Activated CD4-positive, alpha-beta memory T cell treated with anti-CD3 and anti-CD28 coated beads for 36 hours (primary cell): ENCODE measurements around the gene INTS7. TPM values are rescaled to one million over a fixed set of nuclear protein-coding genes. Genes with fewer than 3 reads are reported as not detected.

Source experiments
- CTCF ChIA-PET: fragments of 350-600 bp; sonication (Branson Sonifier 250); formaldehyde crosslinking; loops from one replicate; lab custom pipeline; 2021; ENCODE audit warnings: antibody characterized with exemption, inconsistent platforms; lab: Charles Lee
- POLR2A ChIA-PET: fragments of 350-600 bp; sonication (Branson Sonifier 250); formaldehyde crosslinking; loops from one replicate; lab custom pipeline; 2021; ENCODE audit warnings: antibody characterized with exemption; lab: Charles Lee
- DNase-seq: peaks from one replicate; pipeline ENCODE4 v3.0.0-alpha.2; 2020
- H3K27ac Mint-ChIP-seq: one replicate; pipeline ENCODE4 v1.8.0; 2021; ENCODE audit warnings: mixed read lengths
- H3K27me3 Mint-ChIP-seq: one replicate; pipeline ENCODE4 v1.8.0; 2021; ENCODE audit warnings: mixed read lengths
- H3K36me3 Mint-ChIP-seq: one replicate; pipeline ENCODE4 v1.8.0; 2021; ENCODE audit warnings: mixed read lengths
- H3K4me1 Mint-ChIP-seq: one replicate; pipeline ENCODE4 v1.8.0; 2021; ENCODE audit warnings: low read depth, mixed read lengths
- H3K4me3 Mint-ChIP-seq: one replicate; pipeline ENCODE4 v1.8.0; 2021; ENCODE audit warnings: mild to moderate bottlenecking, mixed read lengths
- H3K9me3 Mint-ChIP-seq: one replicate; pipeline ENCODE4 v1.8.0; 2021; ENCODE audit warnings: mixed read lengths
- intact Hi-C: fragments of 100-400 bp; cut with micrococcal nuclease; formaldehyde crosslinking; loops from one replicate; pipeline ENCODE4 v1.15.1; 2023
- total RNA-seq, 2 experiments: library from RNA; stranded (reverse); gene quantifications; one replicate each; pipeline ENCODE4 v1.2.3, GENCODE V29; 2021

The INTS7 gene, protein sequence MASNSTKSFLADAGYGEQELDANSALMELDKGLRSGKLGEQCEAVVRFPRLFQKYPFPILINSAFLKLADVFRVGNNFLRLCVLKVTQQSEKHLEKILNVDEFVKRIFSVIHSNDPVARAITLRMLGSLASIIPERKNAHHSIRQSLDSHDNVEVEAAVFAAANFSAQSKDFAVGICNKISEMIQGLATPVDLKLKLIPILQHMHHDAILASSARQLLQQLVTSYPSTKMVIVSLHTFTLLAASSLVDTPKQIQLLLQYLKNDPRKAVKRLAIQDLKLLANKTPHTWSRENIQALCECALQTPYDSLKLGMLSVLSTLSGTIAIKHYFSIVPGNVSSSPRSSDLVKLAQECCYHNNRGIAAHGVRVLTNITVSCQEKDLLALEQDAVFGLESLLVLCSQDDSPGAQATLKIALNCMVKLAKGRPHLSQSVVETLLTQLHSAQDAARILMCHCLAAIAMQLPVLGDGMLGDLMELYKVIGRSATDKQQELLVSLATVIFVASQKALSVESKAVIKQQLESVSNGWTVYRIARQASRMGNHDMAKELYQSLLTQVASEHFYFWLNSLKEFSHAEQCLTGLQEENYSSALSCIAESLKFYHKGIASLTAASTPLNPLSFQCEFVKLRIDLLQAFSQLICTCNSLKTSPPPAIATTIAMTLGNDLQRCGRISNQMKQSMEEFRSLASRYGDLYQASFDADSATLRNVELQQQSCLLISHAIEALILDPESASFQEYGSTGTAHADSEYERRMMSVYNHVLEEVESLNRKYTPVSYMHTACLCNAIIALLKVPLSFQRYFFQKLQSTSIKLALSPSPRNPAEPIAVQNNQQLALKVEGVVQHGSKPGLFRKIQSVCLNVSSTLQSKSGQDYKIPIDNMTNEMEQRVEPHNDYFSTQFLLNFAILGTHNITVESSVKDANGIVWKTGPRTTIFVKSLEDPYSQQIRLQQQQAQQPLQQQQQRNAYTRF
- 10 to 100 TPM; 19.3 to 19.6 TPM for total RNA-seq

DNA sequence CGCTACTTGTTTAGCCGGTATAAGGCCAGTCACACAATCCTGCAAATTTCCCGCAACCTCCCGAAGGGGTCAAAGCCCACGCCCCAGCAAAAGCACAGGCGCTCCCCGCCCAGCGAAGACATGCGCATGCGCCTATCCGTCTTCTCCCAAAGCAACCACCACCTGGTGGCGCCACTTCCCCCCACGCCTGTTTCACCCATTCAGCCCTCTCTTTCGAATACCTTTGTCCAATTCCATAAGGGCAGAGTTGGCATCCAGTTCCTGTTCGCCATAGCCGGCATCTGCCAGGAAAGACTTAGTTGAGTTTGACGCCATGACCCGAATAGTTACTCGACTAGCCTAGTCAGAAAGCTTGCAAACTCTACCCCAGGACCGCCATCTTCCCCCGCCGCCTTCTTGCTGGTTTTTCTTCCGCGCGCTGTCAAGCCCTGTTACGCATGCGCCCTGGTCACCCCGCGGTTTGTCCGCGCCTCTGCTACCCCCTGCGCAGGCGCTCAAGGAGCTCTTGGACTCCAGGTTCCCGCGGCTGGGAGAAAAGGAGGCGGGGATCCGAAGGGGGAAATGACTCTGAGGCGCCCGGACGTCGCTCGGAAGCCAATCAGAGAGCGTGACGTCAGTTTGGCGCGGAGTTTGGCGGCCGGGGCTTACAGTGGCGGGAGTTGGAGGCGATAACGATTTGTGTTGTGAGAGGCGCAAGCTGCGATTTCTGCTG lies at the start of gene INTS7, which contains the start of gene DTL:
TSS of gene INTS7 (minus strand) at position 435 of the 712 bp plus-strand sequence. CDS start at position 315, 120 bp downstream.
TSS of gene DTL (plus strand) at position 626 of the 712 bp plus-strand sequence. CDS start 143 bp downstream, outside the sequence.
- DNase-seq, result peak; percentile 99
- H3K27ac Mint-ChIP-seq, result peak within 1 kb of the TSS; percentile 99
- no peaks in the 10 kb centered on the region for H3K9me3 Mint-ChIP-seq
- ChIA-PET POLR2A (interaction anchor here (0.6 to 2.6 kb wide), 8 partner anchors 12 to 745 kb away, joined by 3 to 14 read pairs (median 4); partner anchors contain the start of gene PPP2R5A), CTCF (interaction anchor here (0.5 to 5.3 kb wide), 57 partner anchors 9 to 739 kb away, joined by 3 to 56 read pairs (median 5); partner anchors contain the start of genes ATF3, NEK2, PPP2R5A and SLC30A1)
- H3K36me3 Mint-ChIP-seq, result peaks cover 41% of the 10 kb centered on the region
- H3K27me3 Mint-ChIP-seq, result peaks cover 2% of the 10 kb centered on the region
- intact Hi-C loops, result loop anchor here (1.0 to 10.0 kb wide), 17 partner anchors 23 to 980 kb away; partner anchors contain the start of genes ANGEL2, ATF3, FLVCR1 and NENF
- H3K4me3 Mint-ChIP-seq, result peak within 1 kb of the TSS; percentile 97
- H3K4me1 Mint-ChIP-seq, result peaks cover 61% of the 10 kb centered on the region

- ChIA-PET CTCF (no interaction called here), POLR2A (no interaction called here)
- no peak overlapping the region for H3K27ac Mint-ChIP-seq
- H3K4me1 Mint-ChIP-seq, result no peaks in the 10 kb centered on the region
- H3K4me3 Mint-ChIP-seq, result no peak overlapping the region
- no peak for DNase-seq
- no peaks in the 10 kb centered on the region for H3K27me3 Mint-ChIP-seq
- peaks cover 39% of the 10 kb centered on the region for H3K36me3 Mint-ChIP-seq
- no peaks in the 10 kb centered on the region for H3K9me3 Mint-ChIP-seq
- intact Hi-C loops, result no loop called here
Measured at GRCh38 chr1:212082765-212083406, 47.5 kb upstream of the INTS7 start.

GRCh38 chr1:212078826-212079225 lies 43.5 kb upstream of the INTS7 start:
- Mint-ChIP-seq H3K9me3 (no peaks in the 10 kb centered on the region), H3K27ac (no peak overlapping the region), H3K4me3 (no peak overlapping the region), H3K27me3 (no peaks in the 10 kb centered on the region), H3K4me1 (peaks cover 3% of the 10 kb centered on the region), H3K36me3 (peaks cover 46% of the 10 kb centered on the region)
- ChIA-PET POLR2A (no interaction called here), CTCF (interaction anchor here (1.2 kb wide), 1 partner anchor 9 kb away, joined by 3 read pairs; no protein-coding TSS in a partner anchor)
- intact Hi-C loops, result no loop called here
- no peak for DNase-seq

GRCh38 chr1:212077028-212077427 lies 41.7 kb upstream of the INTS7 start:
- H3K27ac Mint-ChIP-seq, result no peak overlapping the region
- DNase-seq, result no peak
- ChIA-PET POLR2A (no interaction called here), CTCF (interaction anchor here (1.1 kb wide), 1 partner anchor 379 kb away, joined by 5 read pairs; no protein-coding TSS in a partner anchor)
- intact Hi-C loops, result no loop called here
- H3K36me3 Mint-ChIP-seq, result peaks cover 55% of the 10 kb centered on the region
- peaks cover 3% of the 10 kb centered on the region for H3K4me1 Mint-ChIP-seq
- no peak overlapping the region for H3K4me3 Mint-ChIP-seq
- H3K9me3 Mint-ChIP-seq, result no peaks in the 10 kb centered on the region
- H3K27me3 Mint-ChIP-seq, result no peaks in the 10 kb centered on the region

DNA sequence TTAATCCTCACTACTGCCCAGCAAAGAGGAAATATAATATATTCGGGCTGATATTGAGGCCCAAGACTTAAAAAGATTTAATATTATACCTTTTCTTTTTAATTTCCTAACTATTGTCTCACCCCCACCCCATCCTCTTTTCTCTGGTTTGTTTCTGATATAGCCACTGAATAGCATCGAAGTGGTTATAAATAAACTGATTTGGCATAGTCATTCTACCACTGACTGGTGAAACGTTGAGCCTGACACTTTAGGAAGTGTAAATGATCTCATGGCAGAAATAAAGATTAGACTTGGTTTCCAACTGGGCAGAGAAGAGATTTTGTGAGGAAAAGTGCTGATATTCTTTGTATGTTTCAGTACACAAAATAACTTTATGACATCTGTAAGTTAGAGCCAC lies 39.5 kb upstream of the INTS7 start:
- no peak for DNase-seq
- no peaks in the 10 kb centered on the region for H3K9me3 Mint-ChIP-seq
- ChIA-PET CTCF (no interaction called here), POLR2A (no interaction called here)
- intact Hi-C loops, result loop anchor here (5.0 kb wide), 1 partner anchor 242 kb away; no protein-coding TSS in a partner anchor
- H3K27me3 Mint-ChIP-seq, result no peaks in the 10 kb centered on the region
- no peak overlapping the region for H3K4me3 Mint-ChIP-seq
- peaks cover 3% of the 10 kb centered on the region for H3K4me1 Mint-ChIP-seq
- peaks cover 71% of the 10 kb centered on the region for H3K36me3 Mint-ChIP-seq
- no peak overlapping the region for H3K27ac Mint-ChIP-seq

- peaks cover 69% of the 10 kb centered on the region for H3K36me3 Mint-ChIP-seq
- ChIA-PET POLR2A (no interaction called here), CTCF (no interaction called here)
- no peaks in the 10 kb centered on the region for H3K9me3 Mint-ChIP-seq
- DNase-seq, result no peak
- peaks cover 3% of the 10 kb centered on the region for H3K4me1 Mint-ChIP-seq
- H3K27me3 Mint-ChIP-seq, result no peaks in the 10 kb centered on the region
- no peak overlapping the region for H3K27ac Mint-ChIP-seq
- intact Hi-C loops, result loop anchor here (5.0 kb wide), 1 partner anchor 243 kb away; no protein-coding TSS in a partner anchor
- no peak overlapping the region for H3K4me3 Mint-ChIP-seq
Measured at GRCh38 chr1:212074313-212074712, 39.0 kb upstream of the INTS7 start.

GRCh38 chr1:212073490-212073889 lies 38.1 kb upstream of the INTS7 start:
- peaks cover 66% of the 10 kb centered on the region for H3K36me3 Mint-ChIP-seq
- H3K4me3 Mint-ChIP-seq, result no peak overlapping the region
- POLR2A ChIA-PET, result no interaction called here
- H3K9me3 Mint-ChIP-seq, result no peaks in the 10 kb centered on the region
- intact Hi-C loops, result loop anchor here (5.0 kb wide), 1 partner anchor 244 kb away; no protein-coding TSS in a partner anchor
- no peak for DNase-seq
- CTCF ChIA-PET, result interaction anchor here (1.6 to 4.8 kb wide), 5 partner anchors 38 to 404 kb away, joined by 4 to 111 read pairs (median 5); partner anchors contain the start of genes DTL and INTS7
- H3K27me3 Mint-ChIP-seq, result no peaks in the 10 kb centered on the region
- H3K4me1 Mint-ChIP-seq, result peaks cover 3% of the 10 kb centered on the region
- H3K27ac Mint-ChIP-seq, result no peak overlapping the region

GRCh38 chr1:212072047-212072446 lies 36.7 kb upstream of the INTS7 start:
- Mint-ChIP-seq H3K27ac (no peak overlapping the region), H3K27me3 (no peaks in the 10 kb centered on the region), H3K9me3 (no peaks in the 10 kb centered on the region), H3K4me1 (peaks cover 3% of the 10 kb centered on the region), H3K36me3 (peaks cover 71% of the 10 kb centered on the region), H3K4me3 (no peak overlapping the region)
- intact Hi-C loops, result loop anchor here (5.0 kb wide), 1 partner anchor 245 kb away; no protein-coding TSS in a partner anchor
- DNase-seq, result no peak
- ChIA-PET CTCF (interaction anchor here (1.0 to 4.8 kb wide), 14 partner anchors 9 to 405 kb away, joined by 3 to 111 read pairs (median 4); partner anchors contain the start of genes DTL and INTS7), POLR2A (no interaction called here)

DNA sequence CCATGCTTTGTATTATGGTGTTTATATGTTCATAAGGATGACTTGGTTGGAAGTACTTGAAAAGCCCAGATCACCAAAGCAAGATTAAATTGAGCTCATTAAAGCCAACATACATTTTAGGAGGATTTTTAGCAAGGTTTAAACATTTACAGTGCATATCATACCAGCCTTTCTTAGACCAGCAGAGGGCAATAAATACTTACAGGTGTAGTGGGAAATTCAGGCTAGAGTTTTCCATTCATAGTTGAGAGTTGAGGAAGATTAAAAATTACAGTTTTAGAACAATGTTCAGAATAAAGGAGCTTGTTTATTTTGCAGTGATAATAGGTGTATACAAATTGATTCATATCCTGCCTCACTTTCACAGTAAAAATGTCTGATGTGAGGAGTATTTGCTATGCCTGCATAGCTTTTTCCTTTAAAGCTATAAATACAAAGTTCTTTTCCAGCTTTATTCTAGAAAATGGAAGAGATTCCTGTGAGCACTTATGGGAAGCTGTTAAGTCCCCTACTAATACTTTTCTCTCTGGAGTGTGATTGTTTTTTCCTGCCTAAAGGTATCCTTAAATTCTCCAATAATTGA lies 35.5 kb upstream of the INTS7 start:
- intact Hi-C loops, result loop anchor here (2.0 to 5.0 kb wide), 2 partner anchors 220 to 246 kb away; no protein-coding TSS in a partner anchor
- Mint-ChIP-seq H3K27ac (peak overlapping the region; percentile 32), H3K9me3 (no peaks in the 10 kb centered on the region), H3K4me3 (no peak overlapping the region), H3K27me3 (no peaks in the 10 kb centered on the region), H3K4me1 (no peaks in the 10 kb centered on the region), H3K36me3 (peaks cover 71% of the 10 kb centered on the region)
- DNase-seq, result no peak
- CTCF ChIA-PET, result interaction anchor here (0.6 to 4.8 kb wide), 44 partner anchors 8 to 1045 kb away, joined by 3 to 111 read pairs (median 4); partner anchors contain the start of genes DTL and INTS7
- POLR2A ChIA-PET, result interaction anchor here (1.0 to 1.2 kb wide), 2 partner anchors 10 to 273 kb away, joined by 4 read pairs; no protein-coding TSS in a partner anchor

- no peaks in the 10 kb centered on the region for H3K4me1 Mint-ChIP-seq
- ChIA-PET POLR2A (no interaction called here), CTCF (no interaction called here)
- H3K27me3 Mint-ChIP-seq, result no peaks in the 10 kb centered on the region
- H3K4me3 Mint-ChIP-seq, result no peak overlapping the region
- intact Hi-C loops, result no loop called here
- H3K9me3 Mint-ChIP-seq, result no peaks in the 10 kb centered on the region
- H3K36me3 Mint-ChIP-seq, result peaks cover 63% of the 10 kb centered on the region
- DNase-seq, result no peak
- H3K27ac Mint-ChIP-seq, result no peak overlapping the region
Measured at GRCh38 chr1:212067787-212068186, 32.4 kb upstream of the INTS7 start.
